OCI-LY7 (cell line): ENCODE measurements around the gene PGM2L1.

ENCODE experiments used
- EZH2phosphoT487 ChIP-seq: fragments of 200-600 bp; sonication (generic); IDR thresholded peaks from 2 replicates; pipeline ENCODE4 v1.6.1; 2018; ENCODE audit warnings: low read depth, borderline replicate concordance, mild to moderate bottlenecking, mixed run types, antibody characterized with exemption, low read length, moderate library complexity, mixed read lengths
- TF ChIP-seq, protein P1 (sequence below): fragments of 200-600 bp; sonication (generic); conservative IDR thresholded peaks from 2 replicates; pipeline ENCODE4 v1.5.1; 2014; ENCODE audit warnings: mild to moderate bottlenecking, antibody characterized with exemption, low read length, moderate library complexity, mixed read lengths

DNA sequence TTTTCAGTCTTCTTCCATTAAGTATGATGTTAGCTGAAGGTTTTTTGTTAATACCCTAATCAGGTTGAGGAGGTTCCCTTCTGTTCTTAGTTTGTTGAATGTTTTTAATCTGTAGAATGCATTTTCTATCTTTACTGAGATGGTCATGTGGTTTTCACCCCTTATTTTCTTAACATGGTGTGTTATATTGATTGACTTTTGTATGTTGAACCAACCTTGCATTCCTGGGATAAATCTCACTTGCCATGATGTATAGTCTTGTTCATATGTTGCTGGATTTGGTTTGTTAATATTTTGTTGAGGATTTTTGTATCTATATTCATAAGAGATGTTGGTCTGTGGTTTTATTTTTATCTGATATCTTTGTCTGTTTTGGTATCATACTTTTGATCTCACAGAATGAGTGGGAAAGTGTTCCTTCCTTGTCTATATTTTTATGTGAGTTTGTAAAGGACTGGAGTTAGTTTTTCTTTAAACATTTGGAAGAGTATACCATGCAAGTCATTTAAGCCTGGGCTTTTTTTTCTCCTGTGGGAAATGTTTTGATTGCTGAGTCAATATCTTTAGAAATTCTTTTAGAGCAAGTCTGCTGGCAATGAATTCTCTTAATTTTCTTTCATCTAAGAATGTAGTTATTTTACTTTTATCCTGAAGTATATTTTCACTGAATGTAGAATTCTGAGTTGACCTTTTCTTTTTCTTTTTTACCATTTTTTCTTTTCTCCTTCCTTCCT, 81.3 kb downstream of the PGM2L1 start:
- TF ChIP-seq, protein P1, sequence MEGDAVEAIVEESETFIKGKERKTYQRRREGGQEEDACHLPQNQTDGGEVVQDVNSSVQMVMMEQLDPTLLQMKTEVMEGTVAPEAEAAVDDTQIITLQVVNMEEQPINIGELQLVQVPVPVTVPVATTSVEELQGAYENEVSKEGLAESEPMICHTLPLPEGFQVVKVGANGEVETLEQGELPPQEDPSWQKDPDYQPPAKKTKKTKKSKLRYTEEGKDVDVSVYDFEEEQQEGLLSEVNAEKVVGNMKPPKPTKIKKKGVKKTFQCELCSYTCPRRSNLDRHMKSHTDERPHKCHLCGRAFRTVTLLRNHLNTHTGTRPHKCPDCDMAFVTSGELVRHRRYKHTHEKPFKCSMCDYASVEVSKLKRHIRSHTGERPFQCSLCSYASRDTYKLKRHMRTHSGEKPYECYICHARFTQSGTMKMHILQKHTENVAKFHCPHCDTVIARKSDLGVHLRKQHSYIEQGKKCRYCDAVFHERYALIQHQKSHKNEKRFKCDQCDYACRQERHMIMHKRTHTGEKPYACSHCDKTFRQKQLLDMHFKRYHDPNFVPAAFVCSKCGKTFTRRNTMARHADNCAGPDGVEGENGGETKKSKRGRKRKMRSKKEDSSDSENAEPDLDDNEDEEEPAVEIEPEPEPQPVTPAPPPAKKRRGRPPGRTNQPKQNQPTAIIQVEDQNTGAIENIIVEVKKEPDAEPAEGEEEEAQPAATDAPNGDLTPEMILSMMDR, result no peak
- no peak for TF ChIP-seq EZH2phosphoT487
